Heart left ventricle (tissue), 13 donors: Measurements from ENCODE around the gene XYLT1.

Source experiments
- CTCF ChIP-seq, 12 donors: fragments of 200-600 bp; sonication (generic) in 4 of 12; IDR thresholded peaks; one replicate each; pipeline versions ENCODE4 v1.5.0 to v1.8.0; 2018 to 2022; ENCODE audit warnings: antibody characterized with exemption in 12 of 12, mild to moderate bottlenecking in 5 of 12
- POLR2A ChIP-seq, 2 donors: fragments of 450-650 bp; IDR thresholded peaks; one replicate each; pipeline ENCODE4 v1.6.1; 2017; ENCODE audit warnings: antibody characterized with exemption in 2 of 2, mild to moderate bottlenecking in 2 of 2, moderate library complexity in 2 of 2
- donor health status: ischemic (EF 13 %, LVEDD 7.1; RV severe dilation, severe dysfunction).
- donor health status: DM: no; HTN: yes; CAD: no.
- donor health status: DM: no; HTN: no; CAD: no.
- donor health status: ischemic (EF 25% LVEDD 6.9; RV normal size, moderate dysfunction).
- donor health status: ischemic (EF 25% LVEDD 5.7; RV mildly dilated, moderate dysfunction).
- donor health status: ischemic (EF 35%, LVEDD 5.7; RV mildly dilated, moderate dysfunction).
- donor health status: nonischemic (EF 11% LVEDD 7.7; RV severe dilation, severe dysfunction).
- donor health status: DM: yes; HTN: yes; CAD: no.
- donor health status: PGD.
- donor health status: ischemic (EF 29% LVEDD 5.4; RV normal size, mild dysfunction).
- donor health status: nonischemic (EF 23%, LVEDD 6.1; RV moderate dilation, normal function).

GRCh38 chr16:17468611-17469010 lies 2.1 kb downstream of the XYLT1 start:
- TF ChIP-seq CTCF (IDR thresholded peaks at IDR 0.05) (no peak), POLR2A (IDR thresholded peaks at IDR 0.05) (no peak)
